ENCODE measurements around the gene PTGR3. TPM values are rescaled to one million over a fixed set of nuclear protein-coding genes. Genes with fewer than 3 reads are reported as not detected.

The PTGR3 gene
- total and polyA plus RNA-seq, 2 donors (not counting 1 experiment from before 2014, with no cell fraction given), result 27.5 to 30.2 TPM

DNA sequence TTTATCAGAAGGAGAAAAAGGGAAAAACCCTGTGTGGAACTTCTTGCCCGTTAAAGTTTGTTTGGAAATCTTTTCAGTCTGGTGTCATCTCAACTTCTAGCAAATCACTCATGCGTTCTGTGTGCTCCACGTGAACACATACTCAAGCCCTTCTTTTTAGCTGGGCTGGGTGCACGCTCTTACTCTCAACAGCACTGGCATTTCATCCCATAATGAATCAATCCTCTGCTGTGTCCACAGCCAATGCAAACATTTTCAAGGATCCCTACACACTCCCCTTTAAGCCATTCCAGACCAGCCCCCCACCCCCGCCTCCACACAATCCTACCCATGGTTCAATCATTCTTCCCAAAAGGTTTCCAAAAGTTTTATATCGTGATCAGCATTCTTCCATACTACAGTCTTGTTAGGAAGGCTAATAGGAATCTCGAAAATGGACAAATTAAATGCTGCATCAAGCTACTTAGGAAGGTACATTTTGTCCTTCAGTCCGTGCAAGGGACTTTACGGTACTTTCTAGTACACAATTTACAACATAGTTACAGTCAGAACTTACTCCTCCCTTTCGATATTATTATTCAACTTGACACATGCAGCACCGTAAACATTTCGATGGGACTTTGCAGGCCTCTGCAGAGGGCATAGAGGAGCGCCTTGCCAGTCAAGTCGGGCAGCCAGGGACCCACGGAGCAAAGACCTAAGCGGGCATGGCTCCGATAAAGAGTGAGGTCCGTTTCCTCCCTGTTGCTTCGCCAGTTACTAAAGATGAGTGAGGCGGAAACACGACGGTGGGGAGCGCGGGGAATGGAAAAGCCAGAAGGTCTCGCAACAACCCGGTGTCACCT lies 1.4 kb downstream of the PTGR3 start:
- H3K9ac ChIP-seq (ENCODE audit: low read length), result peak overlapping the region; percentile 84
- ATAC-seq (ENCODE audit: low read depth) (no peak), DNase-seq (peak; percentile 25)
- Mint-ChIP-seq H3K27me3 (peaks cover 21% of the 10 kb centered on the region), H3K27ac (peak overlapping the region; percentile 89), H3K9me3 (ENCODE audit: insufficient read depth) (no peaks in the 10 kb centered on the region), H3K4me1 (peaks cover 51% of the 10 kb centered on the region), H3K4me3 (peak overlapping the region; percentile 91)
- peaks cover 0 to 4% (median 0%) of the 10 kb centered on the region in 3 donors for H3K9me3 ChIP-seq (ENCODE audit: control extremely low read depth in 1 of 3, control insufficient read depth in 2 of 3, insufficient read depth in 1 of 3, low read length in 2 of 3)
- 21% methylated on average over 25 of the region's 26 CpGs for WGBS (ENCODE audit: insufficient coverage)
- peak overlapping the region; percentile 28 to 90 (median 75) for H3K4me3 ChIP-seq (ENCODE audit: control extremely low read depth in 1 of 5, extremely low read depth in 1 of 5, insufficient read depth in 1 of 5, low read depth in 2 of 5, low read length in 4 of 5)
- peak overlapping the region in 1 of 2 donors; percentile 56 for H3K27ac ChIP-seq (ENCODE audit: low read length in 2 of 2)
- peaks cover 0 to 5% (median 2%) of the 10 kb centered on the region in 4 experiments for H3K27me3 ChIP-seq (replicated peaks in 1 of 4; ENCODE audit: control extremely low read depth in 1 of 4, control insufficient read depth in 3 of 4, insufficient read depth in 4 of 4, low read length in 3 of 4)
- ChIA-PET CTCF (interaction anchor here (0.6 kb wide), 1 partner anchor 1010 kb away, joined by 3 read pairs; no protein-coding TSS in a partner anchor), POLR2A (interaction anchor here (1.0 kb wide), 1 partner anchor 136 kb away, joined by 3 read pairs; no protein-coding TSS in a partner anchor)
- peaks cover 33 to 46% of the 10 kb centered on the region in 2 donors for H3K4me1 ChIP-seq (ENCODE audit: control insufficient read depth in 2 of 2, insufficient read depth in 2 of 2, low read length in 2 of 2)
- peak overlapping the region; percentile 92 for H2AFZ ChIP-seq (ENCODE audit: insufficient read depth, low read depth, low read length, poor library complexity, severe bottlenecking)
- TF ChIP-seq, protein P1, sequence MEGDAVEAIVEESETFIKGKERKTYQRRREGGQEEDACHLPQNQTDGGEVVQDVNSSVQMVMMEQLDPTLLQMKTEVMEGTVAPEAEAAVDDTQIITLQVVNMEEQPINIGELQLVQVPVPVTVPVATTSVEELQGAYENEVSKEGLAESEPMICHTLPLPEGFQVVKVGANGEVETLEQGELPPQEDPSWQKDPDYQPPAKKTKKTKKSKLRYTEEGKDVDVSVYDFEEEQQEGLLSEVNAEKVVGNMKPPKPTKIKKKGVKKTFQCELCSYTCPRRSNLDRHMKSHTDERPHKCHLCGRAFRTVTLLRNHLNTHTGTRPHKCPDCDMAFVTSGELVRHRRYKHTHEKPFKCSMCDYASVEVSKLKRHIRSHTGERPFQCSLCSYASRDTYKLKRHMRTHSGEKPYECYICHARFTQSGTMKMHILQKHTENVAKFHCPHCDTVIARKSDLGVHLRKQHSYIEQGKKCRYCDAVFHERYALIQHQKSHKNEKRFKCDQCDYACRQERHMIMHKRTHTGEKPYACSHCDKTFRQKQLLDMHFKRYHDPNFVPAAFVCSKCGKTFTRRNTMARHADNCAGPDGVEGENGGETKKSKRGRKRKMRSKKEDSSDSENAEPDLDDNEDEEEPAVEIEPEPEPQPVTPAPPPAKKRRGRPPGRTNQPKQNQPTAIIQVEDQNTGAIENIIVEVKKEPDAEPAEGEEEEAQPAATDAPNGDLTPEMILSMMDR (IDR thresholded peaks at IDR 0.05), result no peak
- TF ChIP-seq EZH2 (IDR thresholded peaks at IDR 0.05; ENCODE audit: borderline replicate concordance, insufficient read depth, low read depth, low read length, poor library complexity, severe bottlenecking), result no peak
- peaks cover 12% of the 10 kb centered on the region for H3K79me2 ChIP-seq (ENCODE audit: control insufficient read depth, insufficient read depth, low read length)
- H3K4me2 ChIP-seq (replicated peaks; ENCODE audit: low read depth, low read length, poor library complexity, severe bottlenecking), result peak overlapping the region; percentile 85
- H4K20me1 ChIP-seq (ENCODE audit: control insufficient read depth, insufficient read depth, low read length, poor library complexity, severe bottlenecking), result peaks cover 47% of the 10 kb centered on the region
- intact Hi-C loops (cut with micrococcal nuclease), result loop anchor here (2.0 kb wide), 1 partner anchor 137 kb away; no protein-coding TSS in a partner anchor
- no peaks in the 10 kb centered on the region for H3K36me3 ChIP-seq (replicated peaks in 1 of 2; ENCODE audit: control extremely low read depth in 1 of 2, control insufficient read depth in 1 of 2, extremely low read depth in 1 of 2, insufficient read depth in 2 of 2, low read length in 1 of 2)
